Effector memory CD4-positive, alpha-beta T cell (primary cell): Measurements from ENCODE around the gene AR.

Experiments
- DNase-seq, 3 donors: peaks; one replicate each; pipeline ENCODE4 v3.0.0-alpha.2; 2020
- H3K27ac ChIP-seq: 2 replicates; pipeline ENCODE4 v1.7.0; 2013; ENCODE audit warnings: mild to moderate bottlenecking, low read length, moderate library complexity; ENCODE audit not compliant: insufficient read depth, poor library complexity, severe bottlenecking
- H3K27me3 ChIP-seq: replicated peaks from 2 replicates; pipeline ENCODE4 v1.7.0; 2013; ENCODE audit warnings: mild to moderate bottlenecking, low read length; ENCODE audit not compliant: insufficient read depth, control insufficient read depth, poor library complexity, severe bottlenecking
- H3K36me3 ChIP-seq: 2 replicates; pipeline ENCODE4 v1.7.0; 2013; ENCODE audit warnings: mild to moderate bottlenecking, low read length, moderate library complexity; ENCODE audit not compliant: control insufficient read depth, insufficient read depth
- H3K4me1 ChIP-seq: 2 replicates; pipeline ENCODE4 v1.7.0; 2013; ENCODE audit warnings: low read length, mild to moderate bottlenecking; ENCODE audit not compliant: control insufficient read depth, insufficient read depth, poor library complexity, severe bottlenecking
- H3K4me3 ChIP-seq: 2 replicates; pipeline ENCODE4 v1.7.0; 2013; ENCODE audit warnings: low read length, low read depth, mild to moderate bottlenecking; ENCODE audit not compliant: insufficient read depth, poor library complexity, severe bottlenecking
- H3K9me3 ChIP-seq: 2 replicates; pipeline ENCODE4 v1.7.0; 2013; ENCODE audit warnings: mild to moderate bottlenecking, low read length, moderate library complexity; ENCODE audit not compliant: control insufficient read depth

Gene AR

GRCh38 chrX:67564475-67564874, 20.7 kb downstream of the AR start:
- no peaks in the 10 kb centered on the region for H3K4me1 ChIP-seq
- H3K9me3 ChIP-seq = no peaks in the 10 kb centered on the region
- H3K27ac ChIP-seq = no peak overlapping the region
- no peaks in the 10 kb centered on the region for H3K27me3 ChIP-seq
- no peak for DNase-seq
- no peaks in the 10 kb centered on the region for H3K36me3 ChIP-seq
- no peak overlapping the region for H3K4me3 ChIP-seq

GRCh38 chrX:67568769-67569168, 24.9 kb downstream of the AR start:
- Histone ChIP-seq H3K27ac (no peak overlapping the region), H3K36me3 (no peaks in the 10 kb centered on the region), H3K9me3 (no peaks in the 10 kb centered on the region), H3K27me3 (no peaks in the 10 kb centered on the region), H3K4me3 (no peak overlapping the region), H3K4me1 (no peaks in the 10 kb centered on the region)
- no peak for DNase-seq

- H3K27ac ChIP-seq = no peak overlapping the region
Measured at GRCh38 chrX:67570839-67571238, 27.0 kb downstream of the AR start.

GRCh38 chrX:67574696-67575095, 30.9 kb downstream of the AR start:
- Histone ChIP-seq H3K27ac (no peak overlapping the region), H3K4me1 (no peaks in the 10 kb centered on the region), H3K27me3 (no peaks in the 10 kb centered on the region), H3K4me3 (no peak overlapping the region), H3K36me3 (no peaks in the 10 kb centered on the region), H3K9me3 (no peaks in the 10 kb centered on the region)
- DNase-seq = no peak

More at GRCh38 chrX:67570839-67571238, 27.0 kb downstream of the AR start:
- Histone ChIP-seq H3K36me3 (no peaks in the 10 kb centered on the region), H3K4me3 (no peak overlapping the region), H3K4me1 (no peaks in the 10 kb centered on the region), H3K9me3 (no peaks in the 10 kb centered on the region), H3K27me3 (no peaks in the 10 kb centered on the region)
- no peak for DNase-seq

GRCh38 chrX:67582436-67582835, 38.6 kb downstream of the AR start:
- Histone ChIP-seq H3K4me1 (no peaks in the 10 kb centered on the region), H3K27ac (no peak overlapping the region), H3K9me3 (no peaks in the 10 kb centered on the region), H3K4me3 (no peak overlapping the region), H3K36me3 (no peaks in the 10 kb centered on the region), H3K27me3 (no peaks in the 10 kb centered on the region)
- no peak for DNase-seq

GRCh38 chrX:67583171-67583570, 39.4 kb downstream of the AR start:
- Histone ChIP-seq H3K4me3 (no peak overlapping the region), H3K9me3 (no peaks in the 10 kb centered on the region), H3K27me3 (no peaks in the 10 kb centered on the region), H3K4me1 (no peaks in the 10 kb centered on the region), H3K27ac (no peak overlapping the region), H3K36me3 (no peaks in the 10 kb centered on the region)
- DNase-seq = no peak

GRCh38 chrX:67585401-67585800, 41.6 kb downstream of the AR start:
- H3K36me3 ChIP-seq = no peaks in the 10 kb centered on the region

GRCh38 chrX:67587946-67588624, 44.3 kb downstream of the AR start:
- no peak overlapping the region for H3K4me3 ChIP-seq
- no peaks in the 10 kb centered on the region for H3K4me1 ChIP-seq
- no peaks in the 10 kb centered on the region for H3K9me3 ChIP-seq
- no peaks in the 10 kb centered on the region for H3K36me3 ChIP-seq
- H3K27ac ChIP-seq = no peak overlapping the region
- H3K27me3 ChIP-seq = no peaks in the 10 kb centered on the region
- no peak for DNase-seq

More at GRCh38 chrX:67585401-67585800, 41.6 kb downstream of the AR start:
- no peaks in the 10 kb centered on the region for H3K9me3 ChIP-seq
- H3K4me1 ChIP-seq = no peaks in the 10 kb centered on the region
- no peak overlapping the region for H3K4me3 ChIP-seq
- no peak overlapping the region for H3K27ac ChIP-seq
- no peak for DNase-seq
- H3K27me3 ChIP-seq = no peaks in the 10 kb centered on the region

- no peak overlapping the region for H3K4me3 ChIP-seq
- H3K36me3 ChIP-seq = no peaks in the 10 kb centered on the region
- DNase-seq = no peak
- no peak overlapping the region for H3K27ac ChIP-seq
- H3K9me3 ChIP-seq = no peaks in the 10 kb centered on the region
- no peaks in the 10 kb centered on the region for H3K27me3 ChIP-seq
- no peaks in the 10 kb centered on the region for H3K4me1 ChIP-seq
Measured at GRCh38 chrX:67596839-67597790, 53.3 kb downstream of the AR start.

- no peak overlapping the region for H3K4me3 ChIP-seq
- H3K4me1 ChIP-seq = no peaks in the 10 kb centered on the region
- no peak overlapping the region for H3K27ac ChIP-seq
- no peaks in the 10 kb centered on the region for H3K27me3 ChIP-seq
- no peaks in the 10 kb centered on the region for H3K9me3 ChIP-seq
- no peaks in the 10 kb centered on the region for H3K36me3 ChIP-seq
- DNase-seq = no peak
Measured at GRCh38 chrX:67599532-67599931, 55.7 kb downstream of the AR start.
